ENCODE measurements around the gene SMC2.
A peak's percentile ranks its signal among the peaks of the same experiment; 100 is the strongest.

The SMC2 gene

GRCh38 chr9:104093647-104094533, at the start of gene SMC2:
SMC2 (plus strand) TSS chr9:104094309; CDS start chr9:104095385, 1,076 bp downstream.
- Histone ChIP-seq H3K27ac (ENCODE audit: low read depth, low read length, poor library complexity, severe bottlenecking) (peak within 1 kb of the TSS; percentile 86), H3K4me2 (ENCODE audit: low read length) (peak within 1 kb of the TSS; percentile 92), H3K9me2 (ENCODE audit: low read depth, low read length) (no peaks in the 10 kb centered on the region), H2AFZ (ENCODE audit: low read length) (peak within 1 kb of the TSS; percentile 77), H3K4me1 (ENCODE audit: insufficient read depth, low read length, severe bottlenecking) (peaks cover 33% of the 10 kb centered on the region), H3K9me3 (ENCODE audit: low read length) (no peaks in the 10 kb centered on the region), H3K4me3 (ENCODE audit: low read depth, low read length, poor library complexity, severe bottlenecking) (peak within 1 kb of the TSS; percentile 85), H3K9ac (ENCODE audit: low read length) (peak within 1 kb of the TSS; percentile 88), H3K36me3 (ENCODE audit: insufficient read depth, low read length) (peaks cover 20% of the 10 kb centered on the region; the same call in 1 of the 2 replicates), H3F3A (ENCODE audit: insufficient read depth, low read length) (no peaks in the 10 kb centered on the region), H3K27me3 (ENCODE audit: insufficient read depth, low read length) (no peaks in the 10 kb centered on the region), H3K79me2 (ENCODE audit: insufficient read depth, low read length) (peaks cover 37% of the 10 kb centered on the region), H4K20me1 (ENCODE audit: insufficient read depth, low read length) (no peaks in the 10 kb centered on the region)
- TF ChIP-seq CTCF (IDR thresholded peaks at IDR 0.05; ENCODE audit: low read length) (no peak), EZH2 (IDR thresholded peaks at IDR 0.05; ENCODE audit: borderline replicate concordance, low read length) (no peak)

GRCh38 chr9:104068546-104068945, 25.6 kb upstream of the SMC2 start:
- H3K27me3 ChIP-seq (ENCODE audit: insufficient read depth, low read length): no peaks in the 10 kb centered on the region
- H3K9me2 ChIP-seq (ENCODE audit: low read depth, low read length): no peaks in the 10 kb centered on the region
- H3F3A ChIP-seq (ENCODE audit: insufficient read depth, low read length): no peaks in the 10 kb centered on the region
- no peaks in the 10 kb centered on the region for H3K4me1 ChIP-seq (ENCODE audit: insufficient read depth, low read length, severe bottlenecking)
- H3K79me2 ChIP-seq (ENCODE audit: insufficient read depth, low read length): no peaks in the 10 kb centered on the region
- no peak for TF ChIP-seq EZH2 (IDR thresholded peaks at IDR 0.05; ENCODE audit: borderline replicate concordance, low read length)
- TF ChIP-seq CTCF (IDR thresholded peaks at IDR 0.05; ENCODE audit: low read length): no peak
- H3K4me3 ChIP-seq (ENCODE audit: low read depth, low read length, poor library complexity, severe bottlenecking): no peak overlapping the region
- no peaks in the 10 kb centered on the region for H3K36me3 ChIP-seq (ENCODE audit: insufficient read depth, low read length)
- no peak overlapping the region for H2AFZ ChIP-seq (ENCODE audit: low read length)
- no peaks in the 10 kb centered on the region for H4K20me1 ChIP-seq (ENCODE audit: insufficient read depth, low read length)
- H3K27ac ChIP-seq (ENCODE audit: low read depth, low read length, poor library complexity, severe bottlenecking): no peak overlapping the region
- H3K9ac ChIP-seq (ENCODE audit: low read length): no peak overlapping the region
- no peaks in the 10 kb centered on the region for H3K9me3 ChIP-seq (ENCODE audit: low read length)
- no peak overlapping the region for H3K4me2 ChIP-seq (ENCODE audit: low read length)

GRCh38 chr9:104069288-104069687, 24.8 kb upstream of the SMC2 start:
- TF ChIP-seq EZH2 (IDR thresholded peaks at IDR 0.05; ENCODE audit: borderline replicate concordance, low read length): no peak
- no peak for TF ChIP-seq CTCF (IDR thresholded peaks at IDR 0.05; ENCODE audit: low read length)
- no peaks in the 10 kb centered on the region for H3F3A ChIP-seq (ENCODE audit: insufficient read depth, low read length)
- H3K79me2 ChIP-seq (ENCODE audit: insufficient read depth, low read length): no peaks in the 10 kb centered on the region
- no peak overlapping the region for H3K9ac ChIP-seq (ENCODE audit: low read length)
- H4K20me1 ChIP-seq (ENCODE audit: insufficient read depth, low read length): no peaks in the 10 kb centered on the region
- H3K4me1 ChIP-seq (ENCODE audit: insufficient read depth, low read length, severe bottlenecking): no peaks in the 10 kb centered on the region
- no peak overlapping the region for H3K4me2 ChIP-seq (ENCODE audit: low read length)
- H3K36me3 ChIP-seq (ENCODE audit: insufficient read depth, low read length): no peaks in the 10 kb centered on the region
- H3K27ac ChIP-seq (ENCODE audit: low read depth, low read length, poor library complexity, severe bottlenecking): no peak overlapping the region
- H2AFZ ChIP-seq (ENCODE audit: low read length): no peak overlapping the region
- no peaks in the 10 kb centered on the region for H3K27me3 ChIP-seq (ENCODE audit: insufficient read depth, low read length)
- H3K9me3 ChIP-seq (ENCODE audit: low read length): no peaks in the 10 kb centered on the region
- no peak overlapping the region for H3K4me3 ChIP-seq (ENCODE audit: low read depth, low read length, poor library complexity, severe bottlenecking)
- H3K9me2 ChIP-seq (ENCODE audit: low read depth, low read length): no peaks in the 10 kb centered on the region

Data from OCI-LY1 (cell line).